K562 (cell line): Measurements from ENCODE around the gene EVI5L. TPM values are rescaled to one million over a fixed set of nuclear protein-coding genes. Genes with fewer than 3 reads are reported as not detected.

ENCODE experiments used
- C11orf30 ChIP-seq: fragments of 450-650 bp; IDR thresholded peaks from 2 replicates; pipeline ENCODE4 v1.6.1; 2016; ENCODE audit warnings: low read depth, mild to moderate bottlenecking
- CBFB ChIP-seq: sonication (generic); formaldehyde crosslinking; IDR thresholded peaks from 2 replicates; pipeline ENCODE4 v1.4.0; 2020; ENCODE audit warnings: mild to moderate bottlenecking, missing genetic modification reagents
- CEBPG ChIP-seq, 3 experiments: fragments of 200-800 bp in 1 of 3; sonication (Bioruptor generic) in 1 of 3; sonication (generic) in 1 of 3; formaldehyde crosslinking in 1 of 3; IDR thresholded peaks in 2 of 3; conservative IDR thresholded peaks in 1 of 3; 2 replicates each; pipeline versions ENCODE4 v1.6.1 to v1.8.0; 2016 to 2022; ENCODE audit warnings: missing compliant biosample characterization in 2 of 3, missing genetic modification characterization in 2 of 3, mild to moderate bottlenecking in 1 of 3, missing genetic modification reagents in 1 of 3
- CREM ChIP-seq: IDR thresholded peaks from 2 replicates; pipeline ENCODE4 v1.6.1; 2014; ENCODE audit warnings: antibody characterized with exemption, low read depth
- E2F3 ChIP-seq: fragments of 250-450 bp; sonication (Bioruptor Pico); IDR thresholded peaks from 2 replicates; pipeline ENCODE4 v1.4.0; 2020; ENCODE audit warnings: mild to moderate bottlenecking
- EP300 ChIP-seq: IDR thresholded peaks from 2 replicates; pipeline ENCODE4 v1.6.1; 2012; ENCODE audit warnings: low read length, improper control_type of control experiment
- FOXP1 ChIP-seq: sonication (generic); formaldehyde crosslinking; IDR thresholded peaks from 2 replicates; pipeline ENCODE4 v1.8.0; 2022; ENCODE audit warnings: mild to moderate bottlenecking, missing genetic modification reagents
- JUNB ChIP-seq: fragments of 450-650 bp; formaldehyde crosslinking; conservative IDR thresholded peaks from 2 replicates; pipeline ENCODE4 v1.4.0; 2020; ENCODE audit warnings: mild to moderate bottlenecking
- KHSRP ChIP-seq: fragments of 450-650 bp; IDR thresholded peaks from 2 replicates; pipeline ENCODE4 v1.6.1; 2017
- MAFG ChIP-seq: fragments of 450-650 bp; conservative IDR thresholded peaks from 2 replicates; pipeline ENCODE4 v1.6.1; 2016; ENCODE audit warnings: missing genetic modification characterization, missing compliant biosample characterization
- MAFK ChIP-seq: IDR thresholded peaks from 2 replicates; pipeline ENCODE4 v1.6.1; 2011; ENCODE audit warnings: low read length, improper control_type of control experiment
- MCM2 ChIP-seq: fragments of 450-650 bp; IDR thresholded peaks from 2 replicates; pipeline ENCODE4 v1.6.1; 2017; ENCODE audit warnings: low read depth, mild to moderate bottlenecking
- MEF2A ChIP-seq: IDR thresholded peaks from 2 replicates; pipeline ENCODE4 v1.6.1; 2011; ENCODE audit warnings: low read depth, mild to moderate bottlenecking, low read length, moderate library complexity; ENCODE audit not compliant: control insufficient read depth
- MTA1 ChIP-seq: fragments of 450-650 bp; IDR thresholded peaks from 2 replicates; pipeline ENCODE4 v1.6.1; 2017; ENCODE audit warnings: borderline replicate concordance
- NCOA4 ChIP-seq: fragments of 450-650 bp; IDR thresholded peaks from 2 replicates; pipeline ENCODE4 v1.6.1; 2018; ENCODE audit warnings: mild to moderate bottlenecking; ENCODE audit not compliant: partially characterized antibody
- NFRKB ChIP-seq: fragments of 450-650 bp; IDR thresholded peaks from 2 replicates; pipeline ENCODE4 v1.6.1; 2016; ENCODE audit warnings: low read depth
- PHF8 ChIP-seq: fragments of 200-600 bp; sonication (generic); IDR thresholded peaks from 2 replicates; pipeline ENCODE4 v1.6.1; 2012; ENCODE audit warnings: mixed run types, mild to moderate bottlenecking, inconsistent platforms, low read length, moderate library complexity, borderline replicate concordance
- POLR2H ChIP-seq: IDR thresholded peaks from 2 replicates; pipeline ENCODE4 v1.6.1; 2016; ENCODE audit warnings: missing genetic modification characterization, low read depth, mild to moderate bottlenecking, control low read depth, missing compliant biosample characterization, moderate library complexity
- TAL1 ChIP-seq: fragments of 450-650 bp; IDR thresholded peaks from 2 replicates; pipeline ENCODE4 v1.6.1; 2016; ENCODE audit warnings: mild to moderate bottlenecking
- ZBTB8A ChIP-seq: fragments of 450-650 bp; IDR thresholded peaks from 2 replicates; pipeline ENCODE4 v1.6.1; 2018; ENCODE audit warnings: mild to moderate bottlenecking, moderate library complexity; ENCODE audit not compliant: partially characterized antibody
- polyA plus RNA-seq, 8 experiments: library from polyadenylated mRNA; depleted of rRNA in 4 of 8; stranded (reverse) in 5 of 8; unstranded in 3 of 8; fragments of >200 nt; fragmentation: Nextera tagmentation in 2 of 8; fragmentation: Illumina TruSeq in 1 of 8; extraction: Ambion mirVana in 2 of 8; extraction: Trizol in 1 of 8; gene quantifications; 2 replicates each; pipeline versions ENCODE4 v1.2.1 to v1.2.3, GENCODE V29; 2011 to 2014; ENCODE audit warnings: inconsistent platforms in 1 of 8, missing spikeins in 1 of 8
- total RNA-seq, 7 experiments: library from RNA; depleted of rRNA in 6 of 7; stranded (reverse); fragments of >200 nt in 6 of 7; fragmentation: Illumina TruSeq in 2 of 7; extraction: Trizol in 2 of 7; gene quantifications; 2 replicates each; pipeline versions ENCODE4 v1.2.1 to v1.2.3, GENCODE V29; 2011 to 2021; ENCODE audit warnings: low replicate concordance in 1 of 7
- TF ChIP-seq, protein P1 (sequence below), 2 experiments: fragments of 450-650 bp in 1 of 2; sonication (generic) in 1 of 2; formaldehyde crosslinking in 1 of 2; IDR thresholded peaks in 1 of 2; conservative IDR thresholded peaks in 1 of 2; 2 replicates each; pipeline versions ENCODE4 v1.6.1 to v1.8.1; 2016 to 2023; ENCODE audit warnings: mild to moderate bottlenecking in 2 of 2, moderate library complexity in 2 of 2, inconsistent platforms in 1 of 2, missing genetic modification reagents in 1 of 2
- TF ChIP-seq, protein P2 (sequence below): fragments of 450-650 bp; formaldehyde crosslinking; IDR thresholded peaks from 2 replicates; pipeline ENCODE4 v1.4.0; 2022; ENCODE audit warnings: missing genetic modification characterization
- TF ChIP-seq, protein P3 (sequence below): fragments of 250-450 bp; sonication (Bioruptor Pico); IDR thresholded peaks from 2 replicates; pipeline ENCODE4 v1.8.0; 2022; ENCODE audit warnings: moderate library complexity, mild to moderate bottlenecking, inconsistent platforms
- TF ChIP-seq, protein P4 (sequence below): sonication (generic); formaldehyde crosslinking; IDR thresholded peaks from 2 replicates; pipeline ENCODE4 v1.9.0; 2022; ENCODE audit warnings: mild to moderate bottlenecking, missing genetic modification reagents

Gene EVI5L
- total and polyA plus RNA-seq, 9 of the 15 experiments (the other 6 are each of a cell fraction or from before 2014, with no cell fraction given): 0.69 to 1.8 (median 1.2) TPM; not detected in 2

DNA sequence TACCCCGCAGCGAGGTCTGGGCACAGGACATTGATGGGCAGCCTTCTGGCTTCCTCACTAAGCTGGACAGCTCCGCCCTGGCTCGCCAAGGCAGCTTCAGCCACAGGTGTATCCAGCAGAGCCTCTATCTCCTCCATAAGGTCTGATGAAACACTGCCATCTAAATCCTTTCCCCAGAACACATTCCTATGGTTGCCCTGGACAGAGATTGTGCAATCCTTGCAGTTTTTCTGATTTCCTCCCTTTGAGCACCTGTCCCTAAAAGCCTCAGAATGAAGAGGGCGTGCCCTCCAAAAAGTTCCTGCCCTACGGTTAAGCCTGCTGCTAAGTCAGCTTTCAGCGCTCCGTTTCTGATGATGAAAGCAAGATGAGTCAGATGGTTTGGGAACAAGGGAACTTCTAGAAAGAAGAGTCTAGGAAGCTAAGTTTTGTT, 46.0 kb upstream of the EVI5L start (continued):
- TF ChIP-seq, protein P1, sequence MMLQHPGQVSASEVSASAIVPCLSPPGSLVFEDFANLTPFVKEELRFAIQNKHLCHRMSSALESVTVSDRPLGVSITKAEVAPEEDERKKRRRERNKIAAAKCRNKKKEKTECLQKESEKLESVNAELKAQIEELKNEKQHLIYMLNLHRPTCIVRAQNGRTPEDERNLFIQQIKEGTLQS (IDR thresholded peaks at IDR 0.05): peak; percentile 60; the same call in 1 of the 2 replicates
- TF ChIP-seq, protein P1 (CRISPR knock-in tag; conservative IDR thresholded peaks at IDR 0.05): no peak
- TF ChIP-seq MTA1: no peak
- no peak for TF ChIP-seq POLR2H (tag)
- TF ChIP-seq, protein P2, sequence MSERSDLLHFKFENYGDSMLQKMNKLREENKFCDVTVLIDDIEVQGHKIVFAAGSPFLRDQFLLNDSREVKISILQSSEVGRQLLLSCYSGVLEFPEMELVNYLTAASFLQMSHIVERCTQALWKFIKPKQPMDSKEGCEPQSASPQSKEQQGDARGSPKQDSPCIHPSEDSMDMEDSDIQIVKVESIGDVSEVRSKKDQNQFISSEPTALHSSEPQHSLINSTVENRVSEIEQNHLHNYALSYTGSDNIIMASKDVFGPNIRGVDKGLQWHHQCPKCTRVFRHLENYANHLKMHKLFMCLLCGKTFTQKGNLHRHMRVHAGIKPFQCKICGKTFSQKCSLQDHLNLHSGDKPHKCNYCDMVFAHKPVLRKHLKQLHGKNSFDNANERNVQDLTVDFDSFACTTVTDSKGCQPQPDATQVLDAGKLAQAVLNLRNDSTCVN (CRISPR knock-in tag): no peak
- TF ChIP-seq CEBPG (CRISPR knock-in tag; IDR thresholded peaks at IDR 0.05): peak; percentile 71
- TF ChIP-seq CEBPG (tag; conservative IDR thresholded peaks at IDR 0.05 in 1 of 2, IDR thresholded peaks at IDR 0.05 in 1 of 2): peak; percentile 81 to 93
- no peak for TF ChIP-seq CREM
- TF ChIP-seq FOXP1 (CRISPR knock-in tag): no peak
- TF ChIP-seq NFRKB: no peak
- TF ChIP-seq PHF8: no peak
- no peak for TF ChIP-seq MCM2
- TF ChIP-seq EP300: no peak
- no peak for TF ChIP-seq MEF2A
- TF ChIP-seq CBFB (CRISPR knock-in tag): no peak
- TF ChIP-seq MAFG: peak; percentile 30; the same call in 1 of the 2 replicates
- no peak for TF ChIP-seq JUNB (CRISPR knock-in tag)
- peak; percentile 6; the same call in 1 of the 2 replicates for TF ChIP-seq MAFK
- no peak for TF ChIP-seq E2F3 (CRISPR knock-in tag)
- no peak for TF ChIP-seq ZBTB8A
- no peak for TF ChIP-seq NCOA4
- peak; percentile 54 for TF ChIP-seq C11orf30
- TF ChIP-seq KHSRP: no peak
- TF ChIP-seq, protein P3, sequence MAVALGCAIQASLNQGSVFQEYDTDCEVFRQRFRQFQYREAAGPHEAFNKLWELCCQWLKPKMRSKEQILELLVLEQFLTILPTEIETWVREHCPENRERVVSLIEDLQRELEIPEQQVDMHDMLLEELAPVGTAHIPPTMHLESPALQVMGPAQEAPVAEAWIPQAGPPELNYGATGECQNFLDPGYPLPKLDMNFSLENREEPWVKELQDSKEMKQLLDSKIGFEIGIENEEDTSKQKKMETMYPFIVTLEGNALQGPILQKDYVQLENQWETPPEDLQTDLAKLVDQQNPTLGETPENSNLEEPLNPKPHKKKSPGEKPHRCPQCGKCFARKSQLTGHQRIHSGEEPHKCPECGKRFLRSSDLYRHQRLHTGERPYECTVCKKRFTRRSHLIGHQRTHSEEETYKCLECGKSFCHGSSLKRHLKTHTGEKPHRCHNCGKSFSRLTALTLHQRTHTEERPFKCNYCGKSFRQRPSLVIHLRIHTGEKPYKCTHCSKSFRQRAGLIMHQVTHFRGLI (CRISPR knock-in tag): no peak
- TF ChIP-seq, protein P4, sequence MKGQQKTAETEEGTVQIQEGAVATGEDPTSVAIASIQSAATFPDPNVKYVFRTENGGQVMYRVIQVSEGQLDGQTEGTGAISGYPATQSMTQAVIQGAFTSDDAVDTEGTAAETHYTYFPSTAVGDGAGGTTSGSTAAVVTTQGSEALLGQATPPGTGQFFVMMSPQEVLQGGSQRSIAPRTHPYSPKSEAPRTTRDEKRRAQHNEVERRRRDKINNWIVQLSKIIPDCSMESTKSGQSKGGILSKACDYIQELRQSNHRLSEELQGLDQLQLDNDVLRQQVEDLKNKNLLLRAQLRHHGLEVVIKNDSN (CRISPR knock-in tag): no peak
- no peak for TF ChIP-seq TAL1
